Right lobe of liver (tissue), 4 donors: Measurements from ENCODE around the gene FAM3C.

Experiments
- POLR2A ChIP-seq: fragments of 450-650 bp; IDR thresholded peaks from one replicate; pipeline ENCODE4 v1.6.1; 2017; ENCODE audit warnings: antibody characterized with exemption, mild to moderate bottlenecking
- TF ChIP-seq, protein P1 (sequence below), 4 donors: fragments of 200-600 bp in 3 of 4; fragments of 450-650 bp in 1 of 4; IDR thresholded peaks; one replicate each; pipeline versions ENCODE4 v1.5.1 to v1.8.0; 2016 to 2022; ENCODE audit warnings: antibody characterized with exemption in 4 of 4, mild to moderate bottlenecking in 2 of 4
- donor health status: DM: no; HTN: no; CAD: no.
- donor health status: DM: no; HTN: no; CAD: no.
- donor health status: DM: no; HTN: yes; CAD: no.

DNA sequence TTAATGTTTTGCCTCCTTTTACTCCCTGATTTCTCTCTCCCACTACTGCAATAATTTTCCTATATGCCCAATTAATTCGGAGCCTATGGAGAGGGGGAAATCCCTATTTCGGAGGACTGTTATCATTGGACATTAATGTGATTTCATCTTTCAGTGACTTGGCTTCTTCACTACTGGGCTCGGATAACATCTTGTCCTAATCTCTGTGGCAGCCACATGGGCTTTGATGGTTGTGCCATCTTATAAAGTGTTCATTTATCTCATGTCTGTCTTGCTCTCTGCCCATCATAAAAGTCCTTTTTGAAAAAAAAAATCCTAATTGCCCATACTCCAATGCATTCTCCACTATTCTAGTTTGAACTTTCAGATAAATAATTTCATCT is 15.5 kb upstream of the FAM3C start:
- TF ChIP-seq, protein P1, sequence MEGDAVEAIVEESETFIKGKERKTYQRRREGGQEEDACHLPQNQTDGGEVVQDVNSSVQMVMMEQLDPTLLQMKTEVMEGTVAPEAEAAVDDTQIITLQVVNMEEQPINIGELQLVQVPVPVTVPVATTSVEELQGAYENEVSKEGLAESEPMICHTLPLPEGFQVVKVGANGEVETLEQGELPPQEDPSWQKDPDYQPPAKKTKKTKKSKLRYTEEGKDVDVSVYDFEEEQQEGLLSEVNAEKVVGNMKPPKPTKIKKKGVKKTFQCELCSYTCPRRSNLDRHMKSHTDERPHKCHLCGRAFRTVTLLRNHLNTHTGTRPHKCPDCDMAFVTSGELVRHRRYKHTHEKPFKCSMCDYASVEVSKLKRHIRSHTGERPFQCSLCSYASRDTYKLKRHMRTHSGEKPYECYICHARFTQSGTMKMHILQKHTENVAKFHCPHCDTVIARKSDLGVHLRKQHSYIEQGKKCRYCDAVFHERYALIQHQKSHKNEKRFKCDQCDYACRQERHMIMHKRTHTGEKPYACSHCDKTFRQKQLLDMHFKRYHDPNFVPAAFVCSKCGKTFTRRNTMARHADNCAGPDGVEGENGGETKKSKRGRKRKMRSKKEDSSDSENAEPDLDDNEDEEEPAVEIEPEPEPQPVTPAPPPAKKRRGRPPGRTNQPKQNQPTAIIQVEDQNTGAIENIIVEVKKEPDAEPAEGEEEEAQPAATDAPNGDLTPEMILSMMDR (IDR thresholded peaks at IDR 0.05): no peak
- no peak for TF ChIP-seq POLR2A
